K562 (cell line): ENCODE data around the gene RTL10. TPM values are rescaled to one million over a fixed set of nuclear protein-coding genes. Genes with fewer than 3 reads are reported as not detected.

Source experiments
- BRD9 ChIP-seq: fragments of 450-650 bp; IDR thresholded peaks from 2 replicates; pipeline ENCODE4 v1.6.1; 2018; ENCODE audit warnings: low read depth; ENCODE audit not compliant: partially characterized antibody
- DPF2 ChIP-seq: fragments of 450-650 bp; IDR thresholded peaks from 2 replicates; pipeline ENCODE4 v1.6.1; 2016
- ESRRA ChIP-seq: fragments of 450-650 bp; IDR thresholded peaks from 2 replicates; pipeline ENCODE4 v1.6.1; 2014; ENCODE audit warnings: low read depth, mild to moderate bottlenecking, moderate library complexity, borderline replicate concordance
- FOXK1 ChIP-seq: sonication (generic); formaldehyde crosslinking; IDR thresholded peaks from 2 replicates; pipeline ENCODE4 v1.8.0; 2022; ENCODE audit warnings: missing genetic modification reagents, mild to moderate bottlenecking, borderline replicate concordance
- HNRNPL ChIP-seq: fragments of 200-400 bp; formaldehyde crosslinking; IDR thresholded peaks from 2 replicates; pipeline ENCODE4 v1.6.1; 2017; ENCODE audit warnings: low read depth, mild to moderate bottlenecking, low read length
- PHF21A ChIP-seq: fragments of 450-650 bp; IDR thresholded peaks from 2 replicates; pipeline ENCODE4 v1.6.1; 2017; ENCODE audit warnings: low read depth, borderline replicate concordance
- POLR2B ChIP-seq: fragments of 450-650 bp; IDR thresholded peaks from 2 replicates; pipeline ENCODE4 v1.6.1; 2018; ENCODE audit warnings: low read depth; ENCODE audit not compliant: partially characterized antibody
- PTBP1 ChIP-seq: fragments of 200-400 bp; formaldehyde crosslinking; IDR thresholded peaks from 2 replicates; pipeline ENCODE4 v1.6.1; 2017; ENCODE audit warnings: low read depth, low read length
- STAG1 ChIP-seq: sonication (generic); formaldehyde crosslinking; IDR thresholded peaks from 2 replicates; pipeline ENCODE4 v1.5.0; 2020; ENCODE audit warnings: missing genetic modification reagents, borderline replicate concordance
- polyA plus RNA-seq, 8 experiments: library from polyadenylated mRNA; depleted of rRNA in 4 of 8; stranded (reverse) in 5 of 8; unstranded in 3 of 8; fragments of >200 nt; fragmentation: Nextera tagmentation in 2 of 8; fragmentation: Illumina TruSeq in 1 of 8; extraction: Ambion mirVana in 2 of 8; extraction: Trizol in 1 of 8; gene quantifications; 2 replicates each; pipeline versions ENCODE4 v1.2.1 to v1.2.3, GENCODE V29; 2011 to 2014; ENCODE audit warnings: inconsistent platforms in 1 of 8, missing spikeins in 1 of 8
- total RNA-seq, 7 experiments: library from RNA; depleted of rRNA in 6 of 7; stranded (reverse); fragments of >200 nt in 6 of 7; fragmentation: Illumina TruSeq in 2 of 7; extraction: Trizol in 2 of 7; gene quantifications; 2 replicates each; pipeline versions ENCODE4 v1.2.1 to v1.2.3, GENCODE V29; 2011 to 2021; ENCODE audit warnings: low replicate concordance in 1 of 7
- TF ChIP-seq, protein P1 (sequence below), 2 experiments: IDR thresholded peaks; 2 replicates each; pipeline ENCODE4 v1.6.1; 2012; ENCODE audit warnings: improper control_type of control experiment in 2 of 2, low read depth in 2 of 2, low read length in 2 of 2, borderline replicate concordance in 1 of 2
- TF ChIP-seq, protein P2 (sequence below): sonication (generic); formaldehyde crosslinking; IDR thresholded peaks from 2 replicates; pipeline ENCODE4 v1.8.0; 2022; ENCODE audit warnings: mild to moderate bottlenecking, low read depth, missing genetic modification reagents
- TF ChIP-seq, protein P3 (sequence below): fragments of 450-650 bp; conservative IDR thresholded peaks from 2 replicates; pipeline ENCODE4 v1.6.1; 2016; ENCODE audit warnings: missing genetic modification characterization, low read depth, mild to moderate bottlenecking, control low read depth, missing compliant biosample characterization
- TF ChIP-seq, protein P4 (sequence below): fragments of 250-450 bp; sonication (Bioruptor Pico); IDR thresholded peaks from 2 replicates; pipeline ENCODE4 v1.4.0; 2020; ENCODE audit warnings: mild to moderate bottlenecking, moderate library complexity, borderline replicate concordance
- TF ChIP-seq, protein P5 (sequence below): fragments of 250-450 bp; sonication (Bioruptor Pico); IDR thresholded peaks from 2 replicates; pipeline ENCODE4 v1.4.0; 2020; ENCODE audit warnings: mild to moderate bottlenecking
- TF ChIP-seq, protein P6 (sequence below): fragments of 250-450 bp; sonication (Bioruptor Pico); IDR thresholded peaks from 2 replicates; pipeline ENCODE4 v1.5.1; 2021; ENCODE audit warnings: mild to moderate bottlenecking

RTL10 gene
- total and polyA plus RNA-seq, 9 of the 15 experiments (the other 6 are each of a cell fraction or from before 2014, with no cell fraction given): 19.8 to 75.5 (median 32.5) TPM

DNA sequence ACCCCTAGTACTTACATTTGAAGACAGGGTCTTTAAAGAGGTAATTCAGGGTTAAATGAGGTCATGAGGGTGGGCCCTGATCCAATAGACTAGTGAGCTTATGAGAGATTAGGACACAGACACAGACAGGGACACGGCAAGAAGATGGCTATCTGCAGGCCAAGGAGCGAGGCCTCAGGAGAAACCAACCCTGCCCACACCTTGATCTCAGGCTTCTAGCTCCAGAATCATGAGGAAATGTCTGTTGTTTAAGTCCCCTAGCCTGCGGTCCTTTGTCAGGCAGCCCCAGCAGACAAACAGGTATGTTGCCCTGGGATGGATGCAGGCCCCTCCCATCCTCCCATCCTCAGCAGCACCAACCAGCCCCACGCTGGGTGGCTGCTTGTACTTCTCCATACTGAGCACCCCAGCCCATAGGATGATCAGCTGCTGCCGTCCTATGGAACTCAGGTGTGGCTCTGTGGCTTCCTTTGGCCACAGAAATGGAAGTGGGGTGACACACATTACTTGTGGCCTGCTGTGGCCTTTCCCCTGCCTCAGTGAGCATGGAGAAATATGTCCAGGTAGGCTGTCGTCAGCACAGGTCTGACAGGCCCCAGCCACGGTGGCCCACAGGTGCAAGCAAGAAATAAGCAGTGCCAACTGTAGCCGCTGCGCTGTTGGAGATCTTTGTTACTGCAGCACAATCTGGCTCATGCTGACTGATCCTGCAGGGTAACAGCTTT lies 7.9 kb downstream of the RTL10 start (continued):
- TF ChIP-seq, protein P1, sequence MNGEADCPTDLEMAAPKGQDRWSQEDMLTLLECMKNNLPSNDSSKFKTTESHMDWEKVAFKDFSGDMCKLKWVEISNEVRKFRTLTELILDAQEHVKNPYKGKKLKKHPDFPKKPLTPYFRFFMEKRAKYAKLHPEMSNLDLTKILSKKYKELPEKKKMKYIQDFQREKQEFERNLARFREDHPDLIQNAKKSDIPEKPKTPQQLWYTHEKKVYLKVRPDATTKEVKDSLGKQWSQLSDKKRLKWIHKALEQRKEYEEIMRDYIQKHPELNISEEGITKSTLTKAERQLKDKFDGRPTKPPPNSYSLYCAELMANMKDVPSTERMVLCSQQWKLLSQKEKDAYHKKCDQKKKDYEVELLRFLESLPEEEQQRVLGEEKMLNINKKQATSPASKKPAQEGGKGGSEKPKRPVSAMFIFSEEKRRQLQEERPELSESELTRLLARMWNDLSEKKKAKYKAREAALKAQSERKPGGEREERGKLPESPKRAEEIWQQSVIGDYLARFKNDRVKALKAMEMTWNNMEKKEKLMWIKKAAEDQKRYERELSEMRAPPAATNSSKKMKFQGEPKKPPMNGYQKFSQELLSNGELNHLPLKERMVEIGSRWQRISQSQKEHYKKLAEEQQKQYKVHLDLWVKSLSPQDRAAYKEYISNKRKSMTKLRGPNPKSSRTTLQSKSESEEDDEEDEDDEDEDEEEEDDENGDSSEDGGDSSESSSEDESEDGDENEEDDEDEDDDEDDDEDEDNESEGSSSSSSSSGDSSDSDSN (IDR thresholded peaks at IDR 0.05; ENCODE audit: borderline replicate concordance in 1 of 2, low read depth in 2 of 2, low read length in 2 of 2): no peak
- TF ChIP-seq STAG1 (CRISPR knock-in tag): no peak
- no peak for TF ChIP-seq ESRRA
- TF ChIP-seq, protein P2, sequence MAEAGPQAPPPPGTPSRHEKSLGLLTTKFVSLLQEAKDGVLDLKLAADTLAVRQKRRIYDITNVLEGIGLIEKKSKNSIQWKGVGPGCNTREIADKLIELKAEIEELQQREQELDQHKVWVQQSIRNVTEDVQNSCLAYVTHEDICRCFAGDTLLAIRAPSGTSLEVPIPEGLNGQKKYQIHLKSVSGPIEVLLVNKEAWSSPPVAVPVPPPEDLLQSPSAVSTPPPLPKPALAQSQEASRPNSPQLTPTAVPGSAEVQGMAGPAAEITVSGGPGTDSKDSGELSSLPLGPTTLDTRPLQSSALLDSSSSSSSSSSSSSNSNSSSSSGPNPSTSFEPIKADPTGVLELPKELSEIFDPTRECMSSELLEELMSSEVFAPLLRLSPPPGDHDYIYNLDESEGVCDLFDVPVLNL (CRISPR knock-in tag): no peak
- TF ChIP-seq, protein P3, sequence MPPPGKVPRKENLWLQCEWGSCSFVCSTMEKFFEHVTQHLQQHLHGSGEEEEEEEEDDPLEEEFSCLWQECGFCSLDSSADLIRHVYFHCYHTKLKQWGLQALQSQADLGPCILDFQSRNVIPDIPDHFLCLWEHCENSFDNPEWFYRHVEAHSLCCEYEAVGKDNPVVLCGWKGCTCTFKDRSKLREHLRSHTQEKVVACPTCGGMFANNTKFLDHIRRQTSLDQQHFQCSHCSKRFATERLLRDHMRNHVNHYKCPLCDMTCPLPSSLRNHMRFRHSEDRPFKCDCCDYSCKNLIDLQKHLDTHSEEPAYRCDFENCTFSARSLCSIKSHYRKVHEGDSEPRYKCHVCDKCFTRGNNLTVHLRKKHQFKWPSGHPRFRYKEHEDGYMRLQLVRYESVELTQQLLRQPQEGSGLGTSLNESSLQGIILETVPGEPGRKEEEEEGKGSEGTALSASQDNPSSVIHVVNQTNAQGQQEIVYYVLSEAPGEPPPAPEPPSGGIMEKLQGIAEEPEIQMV (tag): no peak
- no peak for TF ChIP-seq DPF2
- no peak for TF ChIP-seq HNRNPL
- TF ChIP-seq FOXK1: no peak
- TF ChIP-seq, protein P4, sequence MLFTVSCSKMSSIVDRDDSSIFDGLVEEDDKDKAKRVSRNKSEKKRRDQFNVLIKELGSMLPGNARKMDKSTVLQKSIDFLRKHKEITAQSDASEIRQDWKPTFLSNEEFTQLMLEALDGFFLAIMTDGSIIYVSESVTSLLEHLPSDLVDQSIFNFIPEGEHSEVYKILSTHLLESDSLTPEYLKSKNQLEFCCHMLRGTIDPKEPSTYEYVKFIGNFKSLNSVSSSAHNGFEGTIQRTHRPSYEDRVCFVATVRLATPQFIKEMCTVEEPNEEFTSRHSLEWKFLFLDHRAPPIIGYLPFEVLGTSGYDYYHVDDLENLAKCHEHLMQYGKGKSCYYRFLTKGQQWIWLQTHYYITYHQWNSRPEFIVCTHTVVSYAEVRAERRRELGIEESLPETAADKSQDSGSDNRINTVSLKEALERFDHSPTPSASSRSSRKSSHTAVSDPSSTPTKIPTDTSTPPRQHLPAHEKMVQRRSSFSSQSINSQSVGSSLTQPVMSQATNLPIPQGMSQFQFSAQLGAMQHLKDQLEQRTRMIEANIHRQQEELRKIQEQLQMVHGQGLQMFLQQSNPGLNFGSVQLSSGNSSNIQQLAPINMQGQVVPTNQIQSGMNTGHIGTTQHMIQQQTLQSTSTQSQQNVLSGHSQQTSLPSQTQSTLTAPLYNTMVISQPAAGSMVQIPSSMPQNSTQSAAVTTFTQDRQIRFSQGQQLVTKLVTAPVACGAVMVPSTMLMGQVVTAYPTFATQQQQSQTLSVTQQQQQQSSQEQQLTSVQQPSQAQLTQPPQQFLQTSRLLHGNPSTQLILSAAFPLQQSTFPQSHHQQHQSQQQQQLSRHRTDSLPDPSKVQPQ (CRISPR knock-in tag): no peak
- TF ChIP-seq, protein P5, sequence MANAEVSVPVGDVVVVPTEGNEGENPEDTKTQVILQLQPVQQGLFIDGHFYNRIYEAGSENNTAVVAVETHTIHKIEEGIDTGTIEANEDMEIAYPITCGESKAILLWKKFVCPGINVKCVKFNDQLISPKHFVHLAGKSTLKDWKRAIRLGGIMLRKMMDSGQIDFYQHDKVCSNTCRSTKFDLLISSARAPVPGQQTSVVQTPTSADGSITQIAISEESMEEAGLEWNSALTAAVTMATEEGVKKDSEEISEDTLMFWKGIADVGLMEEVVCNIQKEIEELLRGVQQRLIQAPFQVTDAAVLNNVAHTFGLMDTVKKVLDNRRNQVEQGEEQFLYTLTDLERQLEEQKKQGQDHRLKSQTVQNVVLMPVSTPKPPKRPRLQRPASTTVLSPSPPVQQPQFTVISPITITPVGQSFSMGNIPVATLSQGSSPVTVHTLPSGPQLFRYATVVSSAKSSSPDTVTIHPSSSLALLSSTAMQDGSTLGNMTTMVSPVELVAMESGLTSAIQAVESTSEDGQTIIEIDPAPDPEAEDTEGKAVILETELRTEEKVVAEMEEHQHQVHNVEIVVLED (CRISPR knock-in tag): no peak
- TF ChIP-seq, protein P6, sequence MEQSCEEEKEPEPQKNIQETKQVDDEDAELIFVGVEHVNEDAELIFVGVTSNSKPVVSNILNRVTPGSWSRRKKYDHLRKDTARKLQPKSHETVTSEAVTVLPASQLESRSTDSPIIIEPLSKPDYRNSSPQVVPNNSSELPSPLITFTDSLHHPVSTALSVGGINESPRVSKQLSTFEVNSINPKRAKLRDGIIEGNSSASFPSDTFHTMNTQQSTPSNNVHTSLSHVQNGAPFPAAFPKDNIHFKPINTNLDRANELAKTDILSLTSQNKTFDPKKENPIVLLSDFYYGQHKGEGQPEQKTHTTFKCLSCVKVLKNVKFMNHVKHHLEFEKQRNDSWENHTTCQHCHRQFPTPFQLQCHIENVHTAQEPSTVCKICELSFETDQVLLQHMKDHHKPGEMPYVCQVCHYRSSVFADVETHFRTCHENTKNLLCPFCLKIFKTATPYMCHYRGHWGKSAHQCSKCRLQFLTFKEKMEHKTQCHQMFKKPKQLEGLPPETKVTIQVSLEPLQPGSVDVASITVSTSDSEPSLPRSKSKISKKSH (CRISPR knock-in tag): peak; percentile 77
- TF ChIP-seq POLR2B: no peak
- no peak for TF ChIP-seq PTBP1
- no peak for TF ChIP-seq BRD9
- no peak for TF ChIP-seq PHF21A
